HG02885 (cell line): Measurements from ENCODE around the gene CTH.
A peak's percentile ranks its signal among the peaks of the same experiment; 100 is the strongest.
"Not testable (repeated sequence)": the region's sequence is repeated elsewhere in the genome, so short reads cannot be mapped to it uniquely, and the experiment has no call there.

ENCODE experiments used
- ATAC-seq: cut with Tn5 transposase; IDR thresholded peaks from one replicate; pipeline ENCODE4 v1.9.1; 2021; ENCODE audit warnings: mild to moderate bottlenecking; ENCODE audit not compliant: unreplicated experiment, poor library complexity

Gene CTH

DNA sequence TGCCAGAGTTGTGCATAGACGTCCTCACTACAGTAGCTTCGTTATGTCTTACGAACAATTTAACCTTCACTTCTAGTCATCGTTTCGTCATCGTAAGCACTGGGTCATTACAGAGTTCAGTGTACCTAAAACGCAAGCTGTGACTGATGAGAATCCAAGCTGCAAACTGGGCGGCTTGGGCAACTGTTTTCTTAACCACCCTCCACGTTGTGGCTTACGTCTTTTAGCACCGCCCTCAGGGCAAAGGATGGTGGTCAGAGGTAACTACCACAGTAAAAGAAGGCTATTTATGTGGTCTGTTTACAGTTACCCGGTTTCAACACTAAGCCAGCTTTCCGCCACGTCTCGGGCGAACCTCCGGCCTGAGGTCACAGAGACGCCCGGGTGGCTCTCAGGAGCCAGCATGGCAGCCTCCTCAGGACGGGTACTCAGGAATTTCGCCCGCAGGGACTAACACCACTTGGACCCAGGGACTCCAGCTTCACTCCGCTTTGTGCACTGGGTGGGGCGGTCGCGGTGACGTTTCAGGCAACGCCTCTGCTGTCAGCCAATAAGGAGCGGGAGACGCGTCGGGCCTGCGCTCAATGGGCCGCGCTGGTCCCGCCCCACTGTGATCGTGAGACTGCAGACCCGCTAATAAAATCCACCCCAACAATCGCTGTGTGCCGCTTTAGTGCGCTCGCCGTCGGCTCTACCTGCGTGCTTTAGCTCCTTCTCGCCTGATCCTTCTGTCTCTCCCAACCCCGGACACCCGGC lies at the start of gene CTH:
TSS of gene CTH (plus strand) at position 665 of the 756 bp plus-strand sequence. CDS start 148 bp downstream, outside the sequence.
- ATAC-seq, result peak; percentile 96

DNA sequence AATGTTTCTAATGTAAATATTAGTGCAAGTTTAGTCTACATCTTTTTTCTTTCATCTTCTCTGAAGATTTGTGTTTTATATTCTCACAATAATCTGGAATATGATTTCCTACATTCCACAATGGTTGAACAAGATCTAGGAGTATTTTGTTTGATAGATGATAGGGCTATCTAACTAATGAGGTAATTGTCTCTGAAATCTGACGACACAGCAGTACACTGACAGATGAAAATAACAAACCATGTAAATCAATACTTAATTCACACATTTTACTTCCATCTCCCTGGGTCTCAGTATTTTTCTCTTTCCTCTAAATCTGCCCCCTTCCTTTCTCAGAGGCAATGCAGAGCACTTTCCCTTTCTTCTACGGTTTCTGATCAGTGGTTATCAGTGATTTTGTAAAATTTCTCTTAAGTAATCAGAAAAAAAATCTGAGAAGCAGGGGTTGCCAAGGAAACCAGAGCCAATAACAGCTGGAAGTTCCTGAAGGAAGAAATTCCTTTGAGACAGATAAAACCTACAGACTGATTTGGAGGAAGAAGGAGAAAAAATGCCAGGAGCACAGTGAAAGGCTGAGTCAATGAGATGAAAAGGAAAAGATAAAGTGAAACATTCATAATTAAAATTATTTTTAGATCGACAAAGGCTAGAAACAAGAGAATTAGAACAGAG lies 49.2 kb upstream of the CTH start:
- no peak for ATAC-seq

DNA sequence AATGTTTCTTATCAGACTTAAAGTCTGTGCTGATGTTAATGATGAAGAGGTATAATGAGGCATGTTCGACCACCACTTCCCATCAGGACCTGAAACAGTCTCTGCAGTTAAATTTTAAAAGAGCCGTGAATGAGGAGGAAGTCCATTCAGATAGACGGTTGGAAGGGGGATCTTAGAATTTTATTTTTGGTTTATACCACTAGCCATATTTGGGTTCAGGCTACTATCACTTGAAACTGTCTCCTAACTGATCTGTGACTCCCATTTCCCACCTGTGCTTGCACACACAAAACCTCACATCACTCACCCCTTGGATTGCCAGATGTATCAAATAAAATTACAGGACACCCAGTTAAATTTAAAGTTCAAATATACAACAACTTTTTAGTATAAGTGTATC lies 46.6 kb upstream of the CTH start:
- no peak for ATAC-seq

DNA sequence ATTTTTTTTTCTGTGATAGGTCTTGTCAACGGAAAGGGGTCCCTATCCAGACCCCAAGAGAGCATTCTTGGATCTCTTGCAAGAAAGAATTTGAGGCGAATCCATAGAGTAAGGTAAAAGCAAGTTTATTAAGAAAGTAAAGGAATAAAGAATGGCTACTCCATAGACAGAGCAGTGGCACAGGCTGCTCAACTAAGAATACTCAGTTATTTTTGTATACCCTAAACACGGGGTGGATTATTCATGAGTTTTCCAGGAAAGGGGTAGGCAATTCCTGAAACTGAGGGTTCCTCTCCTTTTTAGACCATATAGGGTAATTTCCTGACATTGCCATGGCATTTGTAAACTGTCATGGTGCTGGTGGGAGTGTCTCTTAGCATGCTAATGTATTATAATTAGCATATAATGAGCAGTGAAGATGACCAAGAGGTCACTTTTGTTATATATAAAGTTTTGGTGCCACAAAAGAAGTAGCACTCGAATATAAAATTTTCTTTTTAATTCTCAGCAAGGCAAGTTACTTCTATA lies 44.6 kb upstream of the CTH start:
- not testable (repeated sequence) for ATAC-seq

DNA sequence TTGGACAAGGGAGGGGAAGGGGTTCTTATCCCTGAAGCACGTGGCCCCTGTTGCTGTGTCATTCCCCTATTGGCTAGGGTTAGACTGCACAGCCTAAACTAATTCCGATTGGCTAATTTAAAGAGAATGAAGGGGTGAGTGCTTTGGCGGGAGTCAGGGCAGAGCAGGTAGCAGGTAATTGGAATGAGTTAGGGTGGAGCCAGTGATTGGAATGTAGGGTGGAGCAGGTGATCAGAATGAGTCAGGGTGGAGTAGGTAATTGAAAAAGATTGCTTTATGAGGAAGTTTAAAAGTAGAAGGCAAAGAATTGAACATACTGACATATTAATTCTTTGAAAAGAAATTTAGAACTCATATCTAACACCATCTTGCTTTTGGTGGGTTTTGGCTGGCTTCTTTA lies 44.1 kb upstream of the CTH start:
- ATAC-seq, result not testable (repeated sequence)

DNA sequence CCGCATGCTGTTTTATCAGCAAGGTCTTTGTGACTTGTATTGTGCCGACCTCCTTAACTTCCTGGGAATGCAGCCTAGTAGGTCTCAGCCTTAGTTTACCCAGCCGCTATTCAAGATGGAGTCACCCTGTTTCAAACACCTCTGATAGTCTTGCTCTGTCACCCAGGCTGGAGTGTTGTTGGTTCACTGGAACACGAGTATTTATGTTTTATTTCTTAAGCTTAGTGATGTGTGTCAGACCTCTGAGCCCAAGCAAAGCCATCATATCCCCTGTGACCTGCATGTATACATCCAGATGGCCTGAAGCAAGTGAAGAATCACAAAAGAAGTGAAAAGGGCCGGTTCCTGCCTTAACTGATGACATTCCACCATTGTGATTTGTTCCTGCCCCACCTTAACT lies 43.7 kb upstream of the CTH start:
- ATAC-seq, result not testable (repeated sequence)

DNA sequence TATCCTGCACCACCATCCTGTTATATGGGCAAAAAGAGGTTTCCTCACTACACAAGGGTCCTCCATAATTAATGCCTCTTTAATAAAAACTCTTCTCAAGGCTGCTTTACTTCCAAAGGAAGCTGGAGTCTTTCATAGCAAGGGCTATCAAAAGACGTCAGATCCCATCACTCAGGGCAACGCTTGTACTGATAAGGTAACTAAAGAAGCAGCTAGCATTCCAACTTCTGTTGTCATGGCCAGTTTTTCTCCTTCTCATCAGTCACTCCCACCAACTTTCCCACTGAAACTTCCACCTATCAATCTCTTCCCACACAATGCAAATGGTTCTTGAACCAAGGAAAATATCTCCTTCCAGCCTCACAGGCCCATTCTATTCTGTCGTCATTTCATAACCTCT lies 39.5 kb upstream of the CTH start:
- ATAC-seq, result not testable (repeated sequence)

DNA sequence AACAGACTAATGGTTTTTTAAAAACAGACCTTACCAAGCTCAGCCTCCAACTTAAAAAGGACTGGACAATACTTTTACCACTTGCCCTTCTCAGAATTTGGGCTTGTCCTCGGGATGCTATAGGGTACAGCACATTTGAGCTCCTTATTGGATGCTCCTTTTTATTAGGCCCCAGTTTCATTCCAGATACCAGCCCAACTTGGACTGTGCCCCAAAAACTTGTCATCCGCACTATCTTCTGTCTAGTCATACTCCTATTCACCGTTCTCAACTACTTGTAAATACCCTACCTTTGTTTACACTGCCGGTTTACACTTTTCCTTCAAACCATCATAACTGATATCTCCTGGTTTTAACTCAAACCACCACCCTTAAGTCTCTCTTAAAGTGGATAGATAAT lies 38.6 kb upstream of the CTH start:
- ATAC-seq, result no peak

DNA sequence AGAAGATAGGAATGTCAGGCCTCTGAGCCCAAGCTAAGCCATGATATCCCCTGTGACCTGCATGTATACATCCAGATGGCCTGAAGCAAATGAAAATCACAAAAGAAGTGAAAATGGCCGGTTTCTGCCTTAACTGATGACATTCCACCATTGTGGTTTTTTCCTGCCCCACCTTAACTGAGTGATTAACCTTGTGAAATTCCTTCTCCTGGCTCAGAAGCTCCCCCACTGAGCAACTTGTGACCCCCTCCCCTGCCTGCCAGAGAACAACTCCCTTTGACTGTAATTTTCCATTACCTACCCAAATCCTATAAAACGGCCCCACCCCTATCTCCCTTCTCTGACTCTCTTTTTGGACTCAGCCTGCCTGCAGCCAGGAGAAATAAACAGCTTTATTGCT lies 37.5 kb upstream of the CTH start:
- ATAC-seq, result not testable (repeated sequence)

DNA sequence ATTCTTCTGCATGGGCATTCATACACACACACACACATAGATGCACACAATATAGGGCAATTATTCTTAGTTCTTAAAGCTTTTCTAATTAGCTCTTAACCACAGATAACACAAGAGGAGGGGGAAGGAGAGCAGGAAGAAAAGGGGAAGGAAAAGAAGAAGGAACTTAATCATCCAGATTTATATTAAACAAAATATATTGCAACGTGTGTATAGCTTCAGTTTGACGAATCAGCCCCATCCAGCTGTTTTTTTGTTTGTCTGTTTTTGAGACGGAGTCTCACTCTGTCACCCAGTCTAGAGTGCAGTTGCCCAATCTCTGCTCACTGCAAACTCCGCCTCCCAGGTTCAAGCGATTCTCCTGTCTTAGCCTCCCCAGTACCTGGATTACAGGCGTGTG lies 34.9 kb upstream of the CTH start:
- ATAC-seq, result no peak

DNA sequence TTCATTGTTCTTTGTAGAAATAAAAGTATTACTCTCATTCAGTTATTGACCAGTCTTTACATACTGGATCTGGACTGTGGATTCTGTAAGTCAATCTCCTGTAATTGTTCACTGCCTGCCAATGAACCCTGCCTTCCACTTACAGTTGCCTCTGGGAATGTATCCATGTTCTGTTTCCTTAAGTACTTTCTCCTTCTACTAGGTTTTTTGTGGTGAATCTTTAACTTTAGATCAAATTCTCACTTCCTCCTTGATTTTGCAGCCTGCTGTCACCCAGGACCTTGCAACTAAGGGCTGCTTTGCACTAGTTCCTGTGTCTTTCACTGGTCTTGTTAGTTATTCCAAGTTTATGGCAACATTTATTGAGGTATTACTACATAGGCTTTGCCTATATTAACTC lies 28.4 kb upstream of the CTH start:
- ATAC-seq, result peak; percentile 80

DNA sequence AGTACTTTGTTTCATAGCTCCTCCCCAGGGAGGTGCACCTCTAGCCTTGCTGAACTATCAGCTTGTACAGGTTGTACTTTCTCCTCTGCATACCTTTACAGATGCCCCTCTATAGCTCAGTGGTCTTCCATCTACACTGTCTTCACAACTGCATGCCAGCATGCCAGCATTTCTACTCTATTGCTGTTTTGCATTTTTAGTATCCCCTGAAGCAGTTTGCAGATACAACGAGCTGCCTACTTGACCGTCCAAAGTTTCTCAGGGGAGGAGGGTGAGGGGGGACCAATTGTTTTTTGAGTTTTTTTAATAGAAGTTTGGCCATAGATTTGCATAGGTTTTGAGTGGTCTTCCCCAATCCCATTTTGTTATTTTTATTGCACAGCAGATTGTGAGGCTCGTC lies 27.6 kb upstream of the CTH start:
- no peak for ATAC-seq

DNA sequence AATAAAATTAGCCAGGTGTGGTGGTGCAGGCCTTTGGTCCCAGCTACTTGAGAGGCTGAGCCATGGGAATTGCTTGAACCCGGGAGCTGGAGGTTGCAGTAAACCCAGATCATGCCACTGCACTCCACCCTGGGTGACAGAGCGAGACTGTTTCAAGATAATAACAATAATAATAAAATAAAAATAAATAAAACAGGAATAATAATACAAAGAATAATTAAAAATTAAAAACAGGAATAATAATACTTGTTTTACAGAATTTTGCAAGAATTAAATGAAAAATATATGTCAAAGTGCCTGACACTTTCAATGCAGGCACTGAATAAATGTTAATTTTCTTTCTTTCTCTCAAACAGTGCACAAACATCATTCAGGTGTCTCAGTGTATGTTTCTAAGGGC lies 26.5 kb upstream of the CTH start:
- ATAC-seq, result no peak

DNA sequence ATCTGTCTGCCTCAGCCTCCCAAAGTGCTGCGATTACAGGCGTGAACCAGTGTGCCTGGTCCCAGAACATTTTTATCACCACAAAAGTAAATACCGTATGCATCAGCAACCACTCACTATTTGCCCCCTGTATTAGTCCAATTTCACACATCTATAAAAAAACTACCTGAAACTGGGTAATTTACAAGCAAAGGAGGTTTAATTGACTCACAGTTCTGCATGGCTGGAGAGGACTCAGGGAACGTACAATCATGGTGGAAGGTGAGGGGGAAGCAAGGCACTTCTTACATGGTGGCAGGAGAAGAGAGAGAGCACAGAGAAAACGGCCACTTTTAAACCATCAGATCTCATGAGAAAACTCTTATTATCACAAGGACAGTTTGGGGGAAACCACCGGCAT lies 25.6 kb upstream of the CTH start:
- no peak for ATAC-seq

DNA sequence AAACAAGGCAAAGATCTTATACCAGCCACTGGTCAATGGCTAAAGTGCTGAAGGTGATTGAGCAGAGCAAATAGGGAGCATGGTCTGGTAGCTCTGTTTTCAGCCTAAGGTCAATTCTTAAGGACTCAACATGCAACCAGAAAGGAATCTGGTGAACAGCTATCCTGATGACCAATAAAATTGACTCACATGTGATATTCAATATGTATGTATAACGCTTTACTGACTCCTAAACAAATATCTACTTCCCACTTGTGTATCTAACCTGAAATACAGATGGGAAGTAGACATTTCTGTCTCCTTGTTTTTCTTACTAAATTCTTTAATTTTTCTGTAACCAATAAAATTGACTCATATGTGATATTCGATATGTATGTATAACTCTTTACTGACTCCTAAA lies 24.9 kb upstream of the CTH start:
- ATAC-seq, result no peak

DNA sequence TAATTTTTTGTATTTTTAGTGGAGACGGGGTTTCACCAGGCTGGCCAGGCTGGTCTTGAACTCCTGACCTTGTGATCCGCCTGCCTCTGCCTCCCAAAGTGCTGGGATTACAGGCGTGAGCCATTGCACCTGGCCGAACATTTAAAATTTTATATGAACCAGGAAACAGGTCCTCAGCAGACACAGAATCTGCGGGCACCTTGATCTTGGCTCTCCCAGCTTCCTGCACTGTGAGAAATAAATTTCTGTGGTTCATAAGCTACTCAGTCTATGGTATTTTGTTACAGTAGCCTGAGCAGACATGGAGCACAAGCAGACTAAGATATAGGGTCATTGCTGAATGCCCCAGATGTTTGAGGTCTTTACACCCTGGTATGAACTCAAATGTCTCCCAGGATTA lies 23.6 kb upstream of the CTH start:
- no peak for ATAC-seq

DNA sequence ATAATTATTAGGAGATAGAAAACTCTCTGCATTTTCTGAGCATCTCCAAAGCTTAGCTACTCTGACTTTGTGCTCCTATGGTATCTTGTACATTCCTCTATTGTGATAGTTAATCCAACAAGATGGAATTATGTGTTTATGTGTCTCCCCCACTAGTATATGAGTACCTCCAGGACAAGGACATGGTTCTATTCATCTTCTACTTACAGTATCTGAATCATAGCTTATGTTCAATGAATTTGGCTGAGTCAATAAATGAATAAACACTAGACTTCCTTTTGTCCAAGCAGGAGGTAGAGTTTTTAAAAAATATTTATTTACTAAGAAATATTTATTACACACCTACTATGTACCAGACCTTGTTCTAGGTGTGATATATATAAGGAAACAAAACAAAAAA lies 18.4 kb upstream of the CTH start:
- no peak for ATAC-seq

DNA sequence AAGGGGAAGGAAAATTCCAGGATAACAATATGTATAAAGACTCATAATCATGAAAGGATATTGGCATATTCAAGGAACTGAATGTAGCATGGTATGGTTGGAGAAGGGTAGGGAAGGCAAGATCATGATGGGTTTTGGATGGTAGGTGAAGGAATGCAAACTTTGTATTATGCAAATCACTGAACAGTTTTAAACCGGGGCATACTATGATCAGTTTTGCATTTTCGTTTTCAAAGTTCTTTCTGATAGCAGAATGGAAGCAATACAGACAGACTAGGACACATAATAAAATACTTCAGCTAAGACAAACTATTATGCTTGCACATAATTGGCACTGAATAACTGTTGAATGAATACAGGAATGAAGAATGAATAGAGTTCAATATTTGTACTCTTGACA lies 14.5 kb upstream of the CTH start:
- ATAC-seq, result no peak

DNA sequence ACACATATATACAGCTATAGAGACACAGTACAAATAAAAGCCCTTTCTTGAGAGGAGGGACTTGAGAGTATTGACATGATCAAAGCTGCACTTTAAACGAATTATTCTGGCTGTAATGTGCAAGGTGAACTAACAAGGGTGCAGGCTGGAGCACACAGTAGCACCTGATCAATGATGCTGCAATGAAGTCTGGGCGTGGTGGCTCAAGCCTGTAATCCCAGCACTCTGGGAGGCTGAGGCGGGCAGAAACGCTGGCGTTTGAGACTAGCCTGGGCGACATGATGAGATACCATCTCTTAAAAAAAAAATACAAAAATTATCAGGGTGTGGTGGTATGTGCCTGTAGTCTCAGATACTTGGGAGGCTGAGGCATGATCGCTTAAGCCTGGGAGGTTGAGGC lies 14.1 kb upstream of the CTH start:
- no peak for ATAC-seq

DNA sequence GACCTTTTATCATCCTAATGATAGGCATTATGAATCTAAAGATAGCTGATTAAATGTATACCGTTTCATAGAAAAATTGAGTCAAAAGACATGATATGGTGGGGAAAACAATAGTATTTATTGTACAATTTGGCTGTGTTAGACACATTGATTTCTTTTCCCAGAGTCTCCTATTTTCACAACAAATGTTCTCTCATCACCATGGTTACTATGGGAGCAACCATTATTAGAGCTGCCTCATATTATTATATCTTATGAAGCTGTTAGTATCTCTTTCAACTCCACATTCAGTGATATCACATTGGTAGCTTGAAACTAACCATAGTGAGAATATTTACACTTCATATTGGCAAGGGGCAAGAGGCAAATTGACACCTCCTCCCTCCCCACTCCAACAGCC lies 10.7 kb upstream of the CTH start:
- ATAC-seq, result no peak

DNA sequence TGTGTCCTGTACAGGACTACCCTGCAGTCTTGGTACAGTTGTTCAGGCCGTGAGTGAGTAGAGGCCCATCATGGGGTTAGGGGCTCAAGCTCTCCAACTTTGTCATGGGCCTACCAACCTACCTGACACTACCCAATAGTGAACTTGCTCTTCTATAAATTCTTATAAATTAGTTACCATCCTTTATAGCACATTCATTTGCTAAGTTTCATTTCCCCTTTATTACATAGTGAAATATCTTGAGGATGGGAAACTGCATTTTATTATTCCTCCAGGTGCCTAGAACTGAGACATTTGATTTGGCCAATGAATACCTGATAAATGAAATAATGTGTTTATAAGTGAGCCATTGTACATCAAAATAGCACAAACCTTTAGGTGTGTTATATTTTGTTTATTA lies 9.1 kb upstream of the CTH start:
- no peak for ATAC-seq

DNA sequence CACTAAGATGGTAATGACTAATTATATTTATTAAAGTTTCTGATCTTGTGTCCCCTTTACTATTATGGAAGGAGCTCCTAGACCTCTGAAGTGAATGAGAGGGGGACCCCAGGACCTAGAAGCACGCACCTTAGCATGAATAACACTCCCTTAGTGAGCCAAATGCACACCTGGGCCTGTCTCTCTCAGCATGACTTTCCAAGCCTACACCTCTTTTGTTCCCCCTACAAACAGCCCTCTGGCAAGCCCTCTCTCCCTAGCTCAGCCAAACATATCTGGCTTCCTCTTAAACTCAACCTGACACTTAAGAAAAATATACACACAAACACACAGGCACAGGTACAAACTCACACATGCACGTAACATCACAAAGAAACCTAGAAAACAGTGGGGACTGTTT lies 7.3 kb upstream of the CTH start:
- no peak for ATAC-seq
